OCI-LY7 (cell line): ENCODE results near the gene OVCA2. TPM values are rescaled to one million over a fixed set of nuclear protein-coding genes. Genes with fewer than 3 reads are reported as not detected.

Source experiments
- BruUV-seq: library from RNA; stranded (reverse); fragments of 400-500 nt; replicated peaks from 2 replicates; lab custom pipeline; 2021; lab: Mats Ljungman, UMichigan
- CTCF ChIA-PET: fragments of 300-600 bp; sonication (Branson Sonifier 250); formaldehyde crosslinking; loops from one replicate; lab custom pipeline; 2022; ENCODE audit warnings: antibody characterized with exemption; ENCODE audit not compliant: unreplicated experiment; lab: Charles Lee
- POLR2A ChIA-PET: fragments of 300-600 bp; sonication (Branson Sonifier 250); formaldehyde crosslinking; loops from one replicate; lab custom pipeline; 2022; ENCODE audit warnings: antibody characterized with exemption; lab: Charles Lee
- DNase-seq: peaks from one replicate; pipeline ENCODE4 v3.0.0-alpha.2; 2015; ENCODE audit warnings: low spot score
- H2AFZ ChIP-seq: fragments of 200-600 bp; sonication (generic), shearing (Covaris generic); 2 replicates; pipeline ENCODE4 v1.6.1; 2014; ENCODE audit warnings: mild to moderate bottlenecking, antibody characterized with exemption, low read length, moderate library complexity
- H3K27ac ChIP-seq: fragments of 200-600 bp; sonication (generic); 2 replicates; pipeline ENCODE4 v1.5.1; 2014; ENCODE audit warnings: mixed run types, low read depth, mild to moderate bottlenecking, moderate library complexity, low read length, inconsistent platforms; ENCODE audit not compliant: poor library complexity, severe bottlenecking
- H3K36me3 ChIP-seq: fragments of 200-600 bp; sonication (generic); 2 replicates; pipeline ENCODE4 v1.6.1; 2014; ENCODE audit warnings: mild to moderate bottlenecking, antibody characterized with exemption, low read length, moderate library complexity, mixed read lengths; ENCODE audit not compliant: insufficient read depth
- H3K4me1 ChIP-seq: fragments of 200-600 bp; sonication (generic); 2 replicates; pipeline ENCODE4 v1.5.1; 2014; ENCODE audit warnings: mild to moderate bottlenecking, low read length; ENCODE audit not compliant: insufficient read depth, poor library complexity, severe bottlenecking
- H3K4me2 ChIP-seq: fragments of 200-600 bp; sonication (generic); 2 replicates; pipeline ENCODE4 v1.6.1; 2014; ENCODE audit warnings: mild to moderate bottlenecking, low read length
- H3K4me3 ChIP-seq: fragments of 200-600 bp; sonication (generic); 2 replicates; pipeline ENCODE4 v1.5.1; 2014; ENCODE audit warnings: mild to moderate bottlenecking, low read depth, low read length; ENCODE audit not compliant: poor library complexity, severe bottlenecking
- H3K79me2 ChIP-seq: fragments of 200-600 bp; sonication (generic); 2 replicates; pipeline ENCODE4 v1.6.1; 2016; ENCODE audit warnings: low read depth, mild to moderate bottlenecking, low read length, moderate library complexity, mixed read lengths; ENCODE audit not compliant: insufficient read depth
- H3K9me2 ChIP-seq: fragments of 200-600 bp; sonication (generic); 2 replicates; pipeline ENCODE4 v1.6.1; 2016; ENCODE audit warnings: mild to moderate bottlenecking, low read length, mixed read lengths; ENCODE audit not compliant: insufficient read depth
- H3K9me3 ChIP-seq: fragments of 200-600 bp; sonication (generic); 2 replicates; pipeline ENCODE4 v1.6.1; 2014; ENCODE audit warnings: mild to moderate bottlenecking, mixed run types, low read length, mixed read lengths
- H4K20me1 ChIP-seq: fragments of 200-600 bp; sonication (generic); 2 replicates; pipeline ENCODE4 v1.6.1; 2014; ENCODE audit warnings: mild to moderate bottlenecking, antibody characterized with exemption, low read length, moderate library complexity, mixed read lengths; ENCODE audit not compliant: insufficient read depth
- EZH2phosphoT487 ChIP-seq: fragments of 200-600 bp; sonication (generic); IDR thresholded peaks from 2 replicates; pipeline ENCODE4 v1.6.1; 2018; ENCODE audit warnings: low read depth, borderline replicate concordance, mild to moderate bottlenecking, mixed run types, antibody characterized with exemption, low read length, moderate library complexity, mixed read lengths
- intact Hi-C: fragments of 100-400 bp; cut with micrococcal nuclease; formaldehyde crosslinking; loops from one replicate; pipeline ENCODE4 v1.10.0; 2022; ENCODE audit not compliant: unreplicated experiment
- total RNA-seq, 2 experiments: library from RNA; depleted of rRNA in 1 of 2; stranded (reverse); fragments of >200 nt in 1 of 2; shearing (Covaris generic) in 1 of 2; gene quantifications; 2 replicates each; pipeline ENCODE4 v1.2.3, GENCODE V29; 2014 to 2022
- TF ChIP-seq, protein P1 (sequence below): fragments of 200-600 bp; sonication (generic); conservative IDR thresholded peaks from 2 replicates; pipeline ENCODE4 v1.5.1; 2014; ENCODE audit warnings: mild to moderate bottlenecking, antibody characterized with exemption, low read length, moderate library complexity, mixed read lengths

The OVCA2 gene
- total RNA-seq, 2 experiments from 2014 or later, result 21.9 to 24.0 TPM

GRCh38 chr17:1999557-2000251, 42.1 kb upstream of the OVCA2 start:
- intact Hi-C loops, result no loop called here
- Histone ChIP-seq H3K4me2 (no peak overlapping the region), H3K9me3 (no peaks in the 10 kb centered on the region), H3K79me2 (no peaks in the 10 kb centered on the region), H3K4me3 (no peak overlapping the region), H3K36me3 (no peaks in the 10 kb centered on the region), H3K27ac (no peak overlapping the region), H3K4me1 (no peaks in the 10 kb centered on the region), H2AFZ (no peak overlapping the region), H4K20me1 (no peaks in the 10 kb centered on the region), H3K9me2 (no peaks in the 10 kb centered on the region)
- DNase-seq, result no peak
- no TSS peak for BruUV-seq
- CTCF ChIA-PET, result no interaction called here
- TF ChIP-seq EZH2phosphoT487, result no peak
- TF ChIP-seq, protein P1, sequence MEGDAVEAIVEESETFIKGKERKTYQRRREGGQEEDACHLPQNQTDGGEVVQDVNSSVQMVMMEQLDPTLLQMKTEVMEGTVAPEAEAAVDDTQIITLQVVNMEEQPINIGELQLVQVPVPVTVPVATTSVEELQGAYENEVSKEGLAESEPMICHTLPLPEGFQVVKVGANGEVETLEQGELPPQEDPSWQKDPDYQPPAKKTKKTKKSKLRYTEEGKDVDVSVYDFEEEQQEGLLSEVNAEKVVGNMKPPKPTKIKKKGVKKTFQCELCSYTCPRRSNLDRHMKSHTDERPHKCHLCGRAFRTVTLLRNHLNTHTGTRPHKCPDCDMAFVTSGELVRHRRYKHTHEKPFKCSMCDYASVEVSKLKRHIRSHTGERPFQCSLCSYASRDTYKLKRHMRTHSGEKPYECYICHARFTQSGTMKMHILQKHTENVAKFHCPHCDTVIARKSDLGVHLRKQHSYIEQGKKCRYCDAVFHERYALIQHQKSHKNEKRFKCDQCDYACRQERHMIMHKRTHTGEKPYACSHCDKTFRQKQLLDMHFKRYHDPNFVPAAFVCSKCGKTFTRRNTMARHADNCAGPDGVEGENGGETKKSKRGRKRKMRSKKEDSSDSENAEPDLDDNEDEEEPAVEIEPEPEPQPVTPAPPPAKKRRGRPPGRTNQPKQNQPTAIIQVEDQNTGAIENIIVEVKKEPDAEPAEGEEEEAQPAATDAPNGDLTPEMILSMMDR, result no peak
- POLR2A ChIA-PET, result no interaction called here

- H3K79me2 ChIP-seq, result no peaks in the 10 kb centered on the region
- BruUV-seq, result no TSS peak
- H3K9me2 ChIP-seq, result no peaks in the 10 kb centered on the region
- H3K4me2 ChIP-seq, result no peak overlapping the region
- intact Hi-C loops, result no loop called here
- no peaks in the 10 kb centered on the region for H3K36me3 ChIP-seq
- H3K27ac ChIP-seq, result no peak overlapping the region
- H3K9me3 ChIP-seq, result no peaks in the 10 kb centered on the region
- CTCF ChIA-PET, result no interaction called here
- TF ChIP-seq EZH2phosphoT487, result no peak
- TF ChIP-seq, protein P1, result no peak
- H3K4me3 ChIP-seq, result no peak overlapping the region
- no peak for DNase-seq
- no peaks in the 10 kb centered on the region for H4K20me1 ChIP-seq
- no peaks in the 10 kb centered on the region for H3K4me1 ChIP-seq
- no peak overlapping the region for H2AFZ ChIP-seq
- POLR2A ChIA-PET, result interaction anchor here (0.7 kb wide), 1 partner anchor 289 kb away, joined by 3 read pairs; no protein-coding TSS in a partner anchor
Observed at GRCh38 chr17:2002767-2003329, 39.0 kb upstream of the OVCA2 start.

GRCh38 chr17:2003525-2003924, 38.3 kb upstream of the OVCA2 start:
- DNase-seq, result no peak
- Histone ChIP-seq H3K36me3 (no peaks in the 10 kb centered on the region), H4K20me1 (no peaks in the 10 kb centered on the region), H3K79me2 (no peaks in the 10 kb centered on the region), H3K9me2 (no peaks in the 10 kb centered on the region), H3K4me3 (no peak overlapping the region), H3K4me1 (no peaks in the 10 kb centered on the region), H3K4me2 (no peak overlapping the region), H3K9me3 (no peaks in the 10 kb centered on the region), H2AFZ (no peak overlapping the region), H3K27ac (no peak overlapping the region)
- ChIA-PET CTCF (no interaction called here), POLR2A (no interaction called here)
- intact Hi-C loops, result no loop called here
- no TSS peak for BruUV-seq
- TF ChIP-seq, protein P1, result no peak
- no peak for TF ChIP-seq EZH2phosphoT487
